ENCODE results near the gene TUB. TPM values are rescaled to one million over a fixed set of nuclear protein-coding genes. Genes with fewer than 3 reads are reported as not detected.

TUB gene
- 5.4 TPM for polyA plus RNA-seq (2012; ENCODE audit: insufficient read length, low read depth)

DNA sequence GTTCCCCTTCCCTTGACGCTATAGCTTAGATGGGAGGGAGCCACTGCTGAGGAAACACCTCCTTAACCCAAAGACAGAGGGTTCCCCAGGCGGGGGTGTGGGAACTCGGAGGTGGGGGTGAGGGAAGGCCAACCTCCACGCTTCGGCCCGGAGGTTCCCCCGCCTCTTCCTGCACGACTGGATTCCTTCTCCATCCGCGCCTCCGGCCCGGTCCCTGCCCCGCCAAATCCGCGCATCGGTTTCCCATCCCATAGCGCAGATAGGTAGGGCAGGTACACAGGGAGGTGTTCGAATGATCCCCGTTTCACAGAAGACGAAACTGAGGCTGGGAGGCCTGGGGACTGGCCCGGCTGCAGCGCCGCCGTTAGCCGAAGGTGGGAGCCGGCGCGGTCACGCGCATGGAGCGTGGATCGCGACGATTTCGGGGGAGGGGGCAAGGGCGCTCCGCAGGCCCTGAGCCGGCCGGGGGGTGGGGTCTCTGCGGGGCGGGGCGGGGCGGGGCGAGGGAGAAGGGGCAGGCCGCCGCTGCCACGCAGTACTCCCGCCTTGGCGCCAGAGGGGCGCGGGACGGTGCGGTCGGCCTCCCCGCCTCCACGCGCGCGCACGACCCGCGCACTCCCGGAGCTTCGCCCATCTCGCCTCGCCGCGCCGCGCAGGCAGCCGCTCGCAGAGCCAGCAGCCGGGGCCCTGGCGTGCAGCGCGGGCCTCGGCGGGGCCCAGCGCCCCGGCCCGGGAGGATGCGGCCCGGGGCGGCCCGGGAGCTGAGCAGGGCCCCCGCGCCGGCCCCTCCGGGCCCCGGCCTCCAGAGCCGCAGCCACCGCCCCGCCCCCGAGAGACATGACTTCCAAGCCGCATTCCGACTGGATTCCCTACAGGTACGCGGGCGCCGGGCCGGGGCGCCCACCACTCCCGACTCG lies at the start of gene TUB:
Gene TUB, plus strand, starts transcription at position 538 of the 917 bp plus-strand sequence. Its CDS starts 300 bp downstream, at position 838.
- TF ChIP-seq FOXP2 (optimal IDR thresholded peaks at IDR 0.05; ENCODE audit: borderline replicate concordance, extremely low read depth, extremely low read length, insufficient read depth) (no peak), SIN3A (IDR thresholded peaks at IDR 0.05; ENCODE audit: borderline replicate concordance, insufficient read depth, low read length) (no peak)

DNA sequence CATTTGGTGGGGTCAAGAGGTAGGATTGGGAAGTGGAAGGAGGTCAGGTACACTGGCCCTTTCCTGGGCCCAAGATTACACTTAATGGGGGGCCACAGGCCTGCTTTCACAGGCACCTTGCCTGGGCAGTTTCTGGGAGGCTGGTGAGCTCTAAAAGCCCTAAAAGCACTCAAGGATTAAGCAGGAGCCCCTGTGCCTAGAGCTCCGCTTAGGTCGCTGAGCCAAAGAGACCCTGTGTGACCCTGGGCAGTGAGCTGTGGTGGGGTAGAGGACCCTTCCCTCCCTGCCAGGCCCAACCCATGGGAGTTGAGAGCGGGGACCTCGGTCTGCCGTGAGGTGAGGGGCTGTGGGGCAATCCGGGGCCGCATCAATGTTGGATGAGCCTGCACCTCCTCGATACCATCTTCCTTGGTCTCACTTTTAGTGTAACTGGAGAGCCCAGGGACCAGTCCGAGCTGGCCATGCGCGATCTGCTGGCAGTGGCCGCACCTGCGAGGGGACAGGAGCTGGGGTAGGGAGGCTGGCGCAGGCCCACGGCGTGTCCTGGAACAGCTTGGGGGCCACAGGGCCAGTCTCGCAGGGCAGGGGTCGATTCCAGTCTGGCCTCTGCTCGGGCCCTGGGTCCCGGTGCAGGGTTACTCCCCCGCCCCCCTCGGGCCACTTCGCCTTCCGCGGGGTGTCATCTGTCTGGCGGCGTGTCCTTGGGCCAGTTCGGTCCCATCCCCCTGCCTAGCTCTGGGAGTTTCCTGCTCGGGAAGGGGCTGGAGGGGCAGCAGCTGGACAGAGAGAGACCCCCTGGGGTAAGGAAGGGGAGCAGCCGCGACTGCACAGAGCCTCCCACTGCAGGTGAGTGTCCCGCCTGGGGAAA lies 49.5 kb upstream of the TUB start:
- TF ChIP-seq FOXP2 (optimal IDR thresholded peaks at IDR 0.05; ENCODE audit: borderline replicate concordance, extremely low read depth, extremely low read length, insufficient read depth) (no peak), TAF1 (IDR thresholded peaks at IDR 0.05; ENCODE audit: borderline replicate concordance, insufficient read depth, low read length) (no peak)
- TF ChIP-seq, protein P1, sequence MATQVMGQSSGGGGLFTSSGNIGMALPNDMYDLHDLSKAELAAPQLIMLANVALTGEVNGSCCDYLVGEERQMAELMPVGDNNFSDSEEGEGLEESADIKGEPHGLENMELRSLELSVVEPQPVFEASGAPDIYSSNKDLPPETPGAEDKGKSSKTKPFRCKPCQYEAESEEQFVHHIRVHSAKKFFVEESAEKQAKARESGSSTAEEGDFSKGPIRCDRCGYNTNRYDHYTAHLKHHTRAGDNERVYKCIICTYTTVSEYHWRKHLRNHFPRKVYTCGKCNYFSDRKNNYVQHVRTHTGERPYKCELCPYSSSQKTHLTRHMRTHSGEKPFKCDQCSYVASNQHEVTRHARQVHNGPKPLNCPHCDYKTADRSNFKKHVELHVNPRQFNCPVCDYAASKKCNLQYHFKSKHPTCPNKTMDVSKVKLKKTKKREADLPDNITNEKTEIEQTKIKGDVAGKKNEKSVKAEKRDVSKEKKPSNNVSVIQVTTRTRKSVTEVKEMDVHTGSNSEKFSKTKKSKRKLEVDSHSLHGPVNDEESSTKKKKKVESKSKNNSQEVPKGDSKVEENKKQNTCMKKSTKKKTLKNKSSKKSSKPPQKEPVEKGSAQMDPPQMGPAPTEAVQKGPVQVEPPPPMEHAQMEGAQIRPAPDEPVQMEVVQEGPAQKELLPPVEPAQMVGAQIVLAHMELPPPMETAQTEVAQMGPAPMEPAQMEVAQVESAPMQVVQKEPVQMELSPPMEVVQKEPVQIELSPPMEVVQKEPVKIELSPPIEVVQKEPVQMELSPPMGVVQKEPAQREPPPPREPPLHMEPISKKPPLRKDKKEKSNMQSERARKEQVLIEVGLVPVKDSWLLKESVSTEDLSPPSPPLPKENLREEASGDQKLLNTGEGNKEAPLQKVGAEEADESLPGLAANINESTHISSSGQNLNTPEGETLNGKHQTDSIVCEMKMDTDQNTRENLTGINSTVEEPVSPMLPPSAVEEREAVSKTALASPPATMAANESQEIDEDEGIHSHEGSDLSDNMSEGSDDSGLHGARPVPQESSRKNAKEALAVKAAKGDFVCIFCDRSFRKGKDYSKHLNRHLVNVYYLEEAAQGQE (IDR thresholded peaks at IDR 0.05; ENCODE audit: insufficient read depth in 1 of 2, low read depth in 2 of 2, low read length in 2 of 2), result no peak

- TF ChIP-seq, protein P1 (IDR thresholded peaks at IDR 0.05; ENCODE audit: insufficient read depth in 1 of 2, low read depth in 2 of 2, low read length in 2 of 2), result no peak
- TF ChIP-seq POLR2AphosphoS5 (IDR thresholded peaks at IDR 0.05; ENCODE audit: low read depth, low read length), result no peak
- TF ChIP-seq SIN3A (IDR thresholded peaks at IDR 0.05; ENCODE audit: borderline replicate concordance, insufficient read depth, low read length), result no peak
- TF ChIP-seq TAF1 (IDR thresholded peaks at IDR 0.05; ENCODE audit: borderline replicate concordance, insufficient read depth, low read length), result no peak
- TF ChIP-seq FOXP2 (optimal IDR thresholded peaks at IDR 0.05; ENCODE audit: borderline replicate concordance, extremely low read depth, extremely low read length, insufficient read depth), result no peak
Measured at GRCh38 chr11:8032122-8032521, 48.9 kb upstream of the TUB start.

DNA sequence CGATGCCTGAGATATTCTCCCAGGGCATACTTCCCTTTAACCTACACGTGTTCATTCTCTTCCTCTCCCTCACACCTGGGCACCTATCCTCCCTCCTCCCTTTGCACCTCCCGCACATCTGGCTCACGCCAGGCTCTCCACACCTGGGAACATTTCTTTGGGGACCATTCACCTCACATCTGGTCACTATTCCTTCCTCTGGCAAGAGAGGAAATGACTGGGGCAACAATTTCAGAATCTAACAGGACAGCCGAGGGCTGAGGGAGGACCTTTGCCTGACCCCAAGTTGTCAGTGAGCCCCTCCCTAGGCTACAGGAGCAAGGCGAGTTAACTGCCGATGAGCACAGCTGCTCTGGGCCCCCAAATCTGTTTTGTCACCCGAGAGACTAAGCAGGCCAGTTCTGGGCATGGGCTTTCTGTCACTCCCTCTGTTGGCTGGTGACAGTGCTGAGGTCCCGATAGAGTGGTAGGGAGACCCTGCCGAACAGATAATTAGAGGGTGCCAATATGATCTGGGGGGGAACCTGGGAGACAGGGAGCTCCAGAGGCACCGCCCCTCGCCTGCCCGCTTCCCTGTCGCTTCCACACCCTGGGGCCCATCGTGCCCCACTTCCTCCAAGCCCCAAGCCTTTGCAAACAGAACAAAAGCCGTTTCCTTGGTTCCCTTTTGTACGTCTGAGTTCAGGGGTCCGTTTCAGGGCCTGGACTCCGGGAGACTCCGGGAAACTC lies 48.3 kb upstream of the TUB start:
- TF ChIP-seq FOXP2 (optimal IDR thresholded peaks at IDR 0.05; ENCODE audit: borderline replicate concordance, extremely low read depth, extremely low read length, insufficient read depth), result no peak
- TF ChIP-seq TAF1 (IDR thresholded peaks at IDR 0.05; ENCODE audit: borderline replicate concordance, insufficient read depth, low read length), result no peak
- no peak for TF ChIP-seq POLR2AphosphoS5 (IDR thresholded peaks at IDR 0.05; ENCODE audit: low read depth, low read length)
- TF ChIP-seq SIN3A (IDR thresholded peaks at IDR 0.05; ENCODE audit: borderline replicate concordance, insufficient read depth, low read length), result no peak
- TF ChIP-seq, protein P1 (IDR thresholded peaks at IDR 0.05; ENCODE audit: insufficient read depth in 1 of 2, low read depth in 2 of 2, low read length in 2 of 2), result no peak

Data from PFSK-1 (cell line).